ENCODE data around the gene DRG2.

The DRG2 gene

DNA sequence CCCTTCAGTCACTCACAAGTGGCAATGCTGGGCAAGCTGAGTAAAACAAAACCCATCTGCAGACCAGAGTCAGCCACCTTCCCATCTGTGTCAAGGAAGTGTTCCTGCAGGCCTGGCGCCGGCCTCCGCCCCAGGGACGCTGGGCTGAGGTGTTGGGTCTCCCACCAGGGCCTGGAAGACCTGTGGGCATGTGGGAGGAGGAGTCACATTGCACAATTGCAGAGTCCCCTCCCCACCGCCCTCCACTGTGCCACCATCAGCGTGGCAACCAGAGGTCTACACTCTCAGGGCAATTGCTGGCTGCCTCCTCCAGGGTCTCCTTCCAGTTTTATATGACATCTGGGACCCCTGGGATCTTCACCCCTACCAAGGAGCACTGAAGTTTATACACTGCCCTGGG lies 17.8 kb downstream of the DRG2 start:
- Histone ChIP-seq H2BK5ac (ENCODE audit: low read depth, low read length, poor library complexity, severe bottlenecking) (no peak overlapping the region), H3K27ac (ENCODE audit: low read length, poor library complexity, severe bottlenecking) (no peak overlapping the region), H3K36me3 (ENCODE audit: control insufficient read depth in 1 of 2, insufficient read depth in 2 of 2, low read depth in 1 of 2, low read length in 2 of 2) (peaks cover 52 to 66% of the 10 kb centered on the region in 2 experiments), H3K23ac (ENCODE audit: low read length in 2 of 2) (no peak overlapping the region), H2BK15ac (ENCODE audit: low read depth, poor library complexity, severe bottlenecking) (no peak overlapping the region), H4K8ac (ENCODE audit: low read length) (no peak overlapping the region), H3K4me3 (ENCODE audit: insufficient read depth in 1 of 2, low read depth in 1 of 2, low read length in 2 of 2) (no peak overlapping the region), H3K9me3 (ENCODE audit: control insufficient read depth, low read length) (no peaks in the 10 kb centered on the region), H3K4me2 (ENCODE audit: low read length, poor library complexity, severe bottlenecking) (no peak overlapping the region), H3K79me1 (replicated peaks; ENCODE audit: low read length, poor library complexity, severe bottlenecking) (no peaks in the 10 kb centered on the region), H2AK5ac (ENCODE audit: low read length, severe bottlenecking) (no peak overlapping the region), H2BK12ac (ENCODE audit: low read length in 2 of 2) (no peak overlapping the region), H4K91ac (ENCODE audit: low read length) (no peak overlapping the region), H2BK120ac (ENCODE audit: low read depth, low read length) (no peak overlapping the region), H3K14ac (ENCODE audit: low read length in 2 of 2) (no peak overlapping the region), H3K27me3 (ENCODE audit: control insufficient read depth in 1 of 2, insufficient read depth in 1 of 2, low read length in 2 of 2) (peaks cover 0 to under 1% of the 10 kb centered on the region in 2 experiments), H2AFZ (ENCODE audit: low read depth, low read length) (no peak overlapping the region), H3K9ac (ENCODE audit: low read length) (no peak overlapping the region), H3K4ac (ENCODE audit: low read depth in 1 of 2, low read length in 2 of 2) (no peak overlapping the region), H3K4me1 (ENCODE audit: control insufficient read depth, insufficient read depth, low read depth, low read length) (peaks cover 3% of the 10 kb centered on the region), H3K18ac (ENCODE audit: low read depth in 1 of 2, low read length in 2 of 2) (no peak overlapping the region)
- WGBS, result 93% methylated on average over 6 of the region's 6 CpGs
- no peak for DNase-seq

DNA sequence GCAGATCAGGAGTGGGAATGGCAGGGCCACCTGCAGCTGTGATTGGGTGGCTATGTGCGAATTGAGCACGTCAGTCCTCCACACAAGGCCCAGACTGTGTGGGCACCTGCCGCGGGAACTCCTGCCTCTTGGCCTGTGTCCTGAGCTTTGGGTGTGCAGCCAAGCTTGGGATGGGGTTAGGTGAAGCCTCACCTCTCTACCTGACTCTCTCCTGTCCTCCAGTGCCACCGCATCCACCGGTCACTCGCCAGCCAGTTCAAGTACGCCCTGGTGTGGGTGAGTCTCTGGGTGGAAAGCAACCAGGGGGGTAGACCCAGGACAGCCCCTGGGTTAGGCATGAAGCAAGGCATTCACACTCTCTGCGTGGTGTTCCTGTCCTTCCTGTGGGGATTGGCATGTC lies 18.5 kb downstream of the DRG2 start:
- peaks cover 46 to 60% of the 10 kb centered on the region in 2 experiments for H3K36me3 ChIP-seq (ENCODE audit: control insufficient read depth in 1 of 2, insufficient read depth in 2 of 2, low read depth in 1 of 2, low read length in 2 of 2)
- H3K27me3 ChIP-seq (ENCODE audit: control insufficient read depth in 1 of 2, insufficient read depth in 1 of 2, low read length in 2 of 2), result peaks cover 0 to 6% of the 10 kb centered on the region in 2 experiments
- H2BK5ac ChIP-seq (ENCODE audit: low read depth, low read length, poor library complexity, severe bottlenecking), result no peak overlapping the region
- no peak for DNase-seq
- H2BK120ac ChIP-seq (ENCODE audit: low read depth, low read length), result no peak overlapping the region
- no peak overlapping the region for H2BK12ac ChIP-seq (ENCODE audit: low read length in 2 of 2)
- no peak overlapping the region for H2AFZ ChIP-seq (ENCODE audit: low read depth, low read length)
- no peak overlapping the region for H4K91ac ChIP-seq (ENCODE audit: low read length)
- no peak overlapping the region for H2BK15ac ChIP-seq (ENCODE audit: low read depth, poor library complexity, severe bottlenecking)
- H3K79me1 ChIP-seq (replicated peaks; ENCODE audit: low read length, poor library complexity, severe bottlenecking), result no peaks in the 10 kb centered on the region
- H3K14ac ChIP-seq (ENCODE audit: low read length in 2 of 2), result no peak overlapping the region
- H4K8ac ChIP-seq (ENCODE audit: low read length), result no peak overlapping the region
- H3K23ac ChIP-seq (ENCODE audit: low read length in 2 of 2), result no peak overlapping the region
- WGBS, result 97% methylated on average over 6 of the region's 9 CpGs
- no peak overlapping the region for H3K4me2 ChIP-seq (ENCODE audit: low read length, poor library complexity, severe bottlenecking)
- no peak overlapping the region for H3K4me3 ChIP-seq (ENCODE audit: insufficient read depth in 1 of 2, low read depth in 1 of 2, low read length in 2 of 2)
- H2AK5ac ChIP-seq (ENCODE audit: low read length, severe bottlenecking), result no peak overlapping the region
- no peak overlapping the region for H3K4ac ChIP-seq (ENCODE audit: low read depth in 1 of 2, low read length in 2 of 2)
- H3K9ac ChIP-seq (ENCODE audit: low read length), result no peak overlapping the region
- H3K9me3 ChIP-seq (ENCODE audit: control insufficient read depth, low read length), result no peaks in the 10 kb centered on the region
- no peak overlapping the region for H3K18ac ChIP-seq (ENCODE audit: low read depth in 1 of 2, low read length in 2 of 2)
- H3K27ac ChIP-seq (ENCODE audit: low read length, poor library complexity, severe bottlenecking), result no peak overlapping the region
- peaks cover 3% of the 10 kb centered on the region for H3K4me1 ChIP-seq (ENCODE audit: control insufficient read depth, insufficient read depth, low read depth, low read length)

DNA sequence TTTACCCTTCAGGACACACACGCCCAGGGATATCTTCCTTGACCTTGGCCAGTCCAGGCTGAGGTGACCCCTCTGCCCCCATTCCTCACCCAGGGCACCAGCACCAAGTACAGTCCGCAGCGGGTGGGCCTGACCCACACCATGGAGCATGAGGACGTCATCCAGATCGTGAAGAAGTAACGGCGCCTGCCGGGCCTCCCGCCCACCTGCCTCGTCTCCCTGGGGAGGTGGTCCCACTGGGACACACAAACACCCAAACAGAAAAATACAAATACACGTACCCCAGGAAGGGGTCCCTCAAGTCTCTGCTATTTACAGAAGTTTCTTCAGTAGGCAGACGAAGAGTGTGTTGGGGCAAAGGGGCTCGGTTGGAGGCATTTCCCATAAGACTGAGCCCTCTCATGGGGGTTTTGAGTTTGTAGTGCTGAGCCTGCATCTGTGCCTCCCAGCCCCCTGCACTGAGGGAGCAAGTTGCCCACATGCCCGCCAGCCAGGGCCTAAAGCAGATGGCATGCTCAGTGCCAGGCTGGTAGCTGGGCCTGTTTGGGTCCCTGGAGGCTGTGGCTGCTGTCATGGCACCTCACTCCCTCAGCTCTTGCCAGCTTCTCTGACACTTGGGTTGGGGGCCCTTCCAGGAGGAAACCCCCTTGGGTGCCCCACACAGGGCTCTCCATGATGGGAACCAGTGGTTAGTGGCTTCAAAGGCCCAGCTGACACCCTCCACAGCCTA lies 19.5 kb downstream of the DRG2 start:
- H3K4me2 ChIP-seq (ENCODE audit: low read length, poor library complexity, severe bottlenecking), result no peak overlapping the region
- H2BK12ac ChIP-seq (ENCODE audit: low read length in 2 of 2), result no peak overlapping the region
- H3K36me3 ChIP-seq (ENCODE audit: control insufficient read depth in 1 of 2, insufficient read depth in 2 of 2, low read depth in 1 of 2, low read length in 2 of 2), result peaks cover 37 to 50% of the 10 kb centered on the region in 2 experiments
- no peak overlapping the region for H2BK5ac ChIP-seq (ENCODE audit: low read depth, low read length, poor library complexity, severe bottlenecking)
- H3K27ac ChIP-seq (ENCODE audit: low read length, poor library complexity, severe bottlenecking), result no peak overlapping the region
- 95% methylated on average over 14 of the region's 14 CpGs for WGBS
- H4K91ac ChIP-seq (ENCODE audit: low read length), result peak overlapping the region; percentile 0
- no peak overlapping the region for H3K23ac ChIP-seq (ENCODE audit: low read length in 2 of 2)
- DNase-seq, result no peak
- peaks cover 3% of the 10 kb centered on the region for H3K4me1 ChIP-seq (ENCODE audit: control insufficient read depth, insufficient read depth, low read depth, low read length)
- H3K9ac ChIP-seq (ENCODE audit: low read length), result no peak overlapping the region
- no peak overlapping the region for H2BK120ac ChIP-seq (ENCODE audit: low read depth, low read length)
- H3K27me3 ChIP-seq (ENCODE audit: control insufficient read depth in 1 of 2, insufficient read depth in 1 of 2, low read length in 2 of 2), result peaks cover 0 to 16% of the 10 kb centered on the region in 2 experiments
- H3K18ac ChIP-seq (ENCODE audit: low read depth in 1 of 2, low read length in 2 of 2), result no peak overlapping the region
- H2BK15ac ChIP-seq (ENCODE audit: low read depth, poor library complexity, severe bottlenecking), result no peak overlapping the region
- no peak overlapping the region for H2AK5ac ChIP-seq (ENCODE audit: low read length, severe bottlenecking)
- no peaks in the 10 kb centered on the region for H3K79me1 ChIP-seq (replicated peaks; ENCODE audit: low read length, poor library complexity, severe bottlenecking)
- no peak overlapping the region for H3K14ac ChIP-seq (ENCODE audit: low read length in 2 of 2)
- H2AFZ ChIP-seq (ENCODE audit: low read depth, low read length), result no peak overlapping the region
- H3K4me3 ChIP-seq (ENCODE audit: insufficient read depth in 1 of 2, low read depth in 1 of 2, low read length in 2 of 2), result no peak overlapping the region
- no peaks in the 10 kb centered on the region for H3K9me3 ChIP-seq (ENCODE audit: control insufficient read depth, low read length)
- no peak overlapping the region for H4K8ac ChIP-seq (ENCODE audit: low read length)
- H3K4ac ChIP-seq (ENCODE audit: low read depth in 1 of 2, low read length in 2 of 2), result no peak overlapping the region

DNA sequence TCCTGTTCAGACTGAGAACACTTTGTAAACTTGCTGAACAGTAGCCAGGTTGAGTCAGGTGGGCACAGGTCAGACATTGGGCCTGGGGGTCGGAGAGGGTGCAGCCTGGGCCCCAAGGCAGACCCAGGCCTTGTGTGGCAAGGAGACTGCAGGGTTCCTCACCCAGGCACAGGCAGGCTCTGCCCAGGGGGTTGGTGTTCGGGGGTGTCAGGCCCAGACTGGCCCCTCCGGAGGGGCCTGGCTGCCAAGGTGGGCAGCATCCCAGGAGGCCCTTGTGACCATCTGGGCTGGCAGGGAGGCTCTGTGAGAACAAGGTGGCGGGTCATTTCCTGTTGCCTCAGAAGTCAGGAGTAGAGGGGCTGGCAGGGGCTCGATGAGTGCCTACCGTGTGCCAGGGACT lies 20.2 kb downstream of the DRG2 start:
- Histone ChIP-seq H3K23ac (ENCODE audit: low read length in 2 of 2) (no peak overlapping the region), H2BK15ac (ENCODE audit: low read depth, poor library complexity, severe bottlenecking) (no peak overlapping the region), H3K4me1 (ENCODE audit: control insufficient read depth, insufficient read depth, low read depth, low read length) (peaks cover 3% of the 10 kb centered on the region), H2BK5ac (ENCODE audit: low read depth, low read length, poor library complexity, severe bottlenecking) (no peak overlapping the region), H2AK5ac (ENCODE audit: low read length, severe bottlenecking) (no peak overlapping the region), H4K91ac (ENCODE audit: low read length) (peak overlapping the region; percentile 18), H4K8ac (ENCODE audit: low read length) (no peak overlapping the region), H3K9ac (ENCODE audit: low read length) (no peak overlapping the region), H3K79me1 (replicated peaks; ENCODE audit: low read length, poor library complexity, severe bottlenecking) (no peaks in the 10 kb centered on the region), H3K9me3 (ENCODE audit: control insufficient read depth, low read length) (no peaks in the 10 kb centered on the region), H3K18ac (ENCODE audit: low read depth in 1 of 2, low read length in 2 of 2) (no peak overlapping the region), H3K4ac (ENCODE audit: low read depth in 1 of 2, low read length in 2 of 2) (no peak overlapping the region), H3K36me3 (ENCODE audit: control insufficient read depth in 1 of 2, insufficient read depth in 2 of 2, low read depth in 1 of 2, low read length in 2 of 2) (peaks cover 33 to 46% of the 10 kb centered on the region in 2 experiments), H3K27ac (ENCODE audit: low read length, poor library complexity, severe bottlenecking) (no peak overlapping the region), H3K27me3 (ENCODE audit: control insufficient read depth in 1 of 2, insufficient read depth in 1 of 2, low read length in 2 of 2) (peaks cover 0 to 18% of the 10 kb centered on the region in 2 experiments), H2AFZ (ENCODE audit: low read depth, low read length) (no peak overlapping the region), H3K4me2 (ENCODE audit: low read length, poor library complexity, severe bottlenecking) (no peak overlapping the region), H3K4me3 (ENCODE audit: insufficient read depth in 1 of 2, low read depth in 1 of 2, low read length in 2 of 2) (no peak overlapping the region), H2BK12ac (ENCODE audit: low read length in 2 of 2) (no peak overlapping the region), H2BK120ac (ENCODE audit: low read depth, low read length) (no peak overlapping the region), H3K14ac (ENCODE audit: low read length in 2 of 2) (no peak overlapping the region)
- WGBS, result 95% methylated on average over 6 of the region's 6 CpGs
- DNase-seq, result no peak

Measured in mesenchymal stem cell (in vitro differentiated cells and primary cell).